K562 (cell line): ENCODE results near the gene ABHD5. TPM values are rescaled to one million over a fixed set of nuclear protein-coding genes. Genes with fewer than 3 reads are reported as not detected.

Experiments
- ARHGAP35 ChIP-seq: fragments of 450-650 bp; IDR thresholded peaks from 2 replicates; pipeline ENCODE4 v1.6.1; 2018; ENCODE audit not compliant: partially characterized antibody
- ATF1 ChIP-seq, 2 experiments: fragments of 450-650 bp in 1 of 2; IDR thresholded peaks; 2 replicates each; pipeline ENCODE4 v1.6.1; 2016; ENCODE audit warnings: missing compliant biosample characterization in 1 of 2, missing genetic modification characterization in 1 of 2
- CBFA2T3 ChIP-seq: fragments of 450-650 bp; IDR thresholded peaks from 2 replicates; pipeline ENCODE4 v1.6.1; 2017
- CBX3 ChIP-seq, 2 experiments: IDR thresholded peaks; 1 replicate in 1 of 2; 2 replicates in 1 of 2; pipeline ENCODE4 v1.6.1; 2012; ENCODE audit warnings: inconsistent platforms in 2 of 2, low read length in 2 of 2, borderline replicate concordance in 1 of 2, control low read depth in 1 of 2
- CC2D1A ChIP-seq: fragments of 450-650 bp; IDR thresholded peaks from 2 replicates; pipeline ENCODE4 v1.6.1; 2017; ENCODE audit warnings: mild to moderate bottlenecking
- FOXA3 ChIP-seq, 2 experiments: fragments of 450-650 bp in 1 of 2; sonication (generic) in 1 of 2; formaldehyde crosslinking; IDR thresholded peaks in 1 of 2; conservative IDR thresholded peaks in 1 of 2; 2 replicates each; pipeline versions ENCODE4 v1.4.0 to v1.8.0; 2020 to 2022; ENCODE audit warnings: mild to moderate bottlenecking in 2 of 2, missing genetic modification reagents in 1 of 2
- FOXJ2 ChIP-seq: fragments of 200-800 bp; sonication (Bioruptor generic); IDR thresholded peaks from 2 replicates; pipeline ENCODE4 v1.6.1; 2016; ENCODE audit warnings: missing genetic modification characterization, missing compliant biosample characterization
- FOXP4 ChIP-seq: sonication (generic); formaldehyde crosslinking; IDR thresholded peaks from 2 replicates; pipeline ENCODE4 v1.8.0; 2022; ENCODE audit warnings: mild to moderate bottlenecking, missing genetic modification reagents, borderline replicate concordance
- HMG20B ChIP-seq: fragments of 250-450 bp; sonication (Bioruptor Pico); IDR thresholded peaks from 2 replicates; pipeline ENCODE4 v1.5.0; 2021; ENCODE audit warnings: mild to moderate bottlenecking
- ILF3 ChIP-seq: fragments of 450-650 bp; IDR thresholded peaks from 2 replicates; pipeline ENCODE4 v1.6.1; 2018; ENCODE audit warnings: antibody characterized with exemption, mild to moderate bottlenecking, moderate library complexity, borderline replicate concordance
- KDM2B ChIP-seq: fragments of 250-450 bp; sonication (Bioruptor Pico); IDR thresholded peaks from 2 replicates; pipeline ENCODE4 v1.8.0; 2021; ENCODE audit warnings: mild to moderate bottlenecking, moderate library complexity
- KLF13 ChIP-seq: fragments of 450-650 bp; IDR thresholded peaks from 2 replicates; pipeline ENCODE4 v1.6.1; 2016; ENCODE audit warnings: missing genetic modification characterization, low read depth, mild to moderate bottlenecking, missing compliant biosample characterization, moderate library complexity, borderline replicate concordance
- PRMT5 ChIP-seq: sonication (generic); formaldehyde crosslinking; IDR thresholded peaks from 2 replicates; pipeline ENCODE4 v1.5.0; 2020; ENCODE audit warnings: missing genetic modification reagents
- PTRF ChIP-seq: fragments of 450-650 bp; IDR thresholded peaks from 2 replicates; pipeline ENCODE4 v1.6.1; 2016; ENCODE audit warnings: mild to moderate bottlenecking, missing genetic modification characterization, missing compliant biosample characterization
- TFAP4 ChIP-seq: sonication (generic); formaldehyde crosslinking; IDR thresholded peaks from 2 replicates; pipeline ENCODE4 v1.8.0; 2022; ENCODE audit warnings: missing genetic modification reagents, mild to moderate bottlenecking, moderate library complexity, borderline replicate concordance
- ZFP36 ChIP-seq: fragments of 150-350 bp; IDR thresholded peaks from 2 replicates; pipeline ENCODE4 v1.6.1; 2018; ENCODE audit warnings: low read length, low read depth; ENCODE audit not compliant: partially characterized antibody
- ZNF184 ChIP-seq: sonication (generic); formaldehyde crosslinking; IDR thresholded peaks from 2 replicates; pipeline ENCODE4 v1.5.0; 2020; ENCODE audit warnings: missing genetic modification reagents
- ZNF347 ChIP-seq: fragments of 450-650 bp; formaldehyde crosslinking; IDR thresholded peaks from 2 replicates; pipeline ENCODE4 v1.4.0; 2020; ENCODE audit warnings: low read depth, mild to moderate bottlenecking, moderate library complexity
- ZNF507 ChIP-seq: conservative IDR thresholded peaks from 2 replicates; pipeline ENCODE4 v1.6.1; 2017; ENCODE audit warnings: missing genetic modification characterization, missing compliant biosample characterization
- ZNF518B ChIP-seq: fragments of 250-450 bp; sonication (Bioruptor Pico); IDR thresholded peaks from 2 replicates; pipeline ENCODE4 v1.5.0; 2021; ENCODE audit warnings: mild to moderate bottlenecking, moderate library complexity
- ZNF586 ChIP-seq: fragments of 450-650 bp; formaldehyde crosslinking; conservative IDR thresholded peaks from 2 replicates; pipeline ENCODE4 v1.4.0; 2020; ENCODE audit warnings: mild to moderate bottlenecking, moderate library complexity
- ZNF696 ChIP-seq: fragments of 250-450 bp; sonication (Bioruptor Pico); conservative IDR thresholded peaks from 2 replicates; pipeline ENCODE4 v1.4.0; 2020; ENCODE audit warnings: mild to moderate bottlenecking, moderate library complexity
- polyA plus RNA-seq, 8 experiments: library from polyadenylated mRNA; depleted of rRNA in 4 of 8; stranded (reverse) in 5 of 8; unstranded in 3 of 8; fragments of >200 nt; fragmentation: Nextera tagmentation in 2 of 8; fragmentation: Illumina TruSeq in 1 of 8; extraction: Ambion mirVana in 2 of 8; extraction: Trizol in 1 of 8; gene quantifications; 2 replicates each; pipeline versions ENCODE4 v1.2.1 to v1.2.3, GENCODE V29; 2011 to 2014; ENCODE audit warnings: inconsistent platforms in 1 of 8, missing spikeins in 1 of 8
- total RNA-seq, 7 experiments: library from RNA; depleted of rRNA in 6 of 7; stranded (reverse); fragments of >200 nt in 6 of 7; fragmentation: Illumina TruSeq in 2 of 7; extraction: Trizol in 2 of 7; gene quantifications; 2 replicates each; pipeline versions ENCODE4 v1.2.1 to v1.2.3, GENCODE V29; 2011 to 2021; ENCODE audit warnings: low replicate concordance in 1 of 7

Gene ABHD5
- total and polyA plus RNA-seq, 9 of the 15 experiments (the other 6 are each of a cell fraction or from before 2014, with no cell fraction given) = 27.8 to 61.7 (median 39.9) TPM

GRCh38 chr3:43688245-43688650 lies 2.5 kb upstream of the ABHD5 start (continued):
- TF ChIP-seq FOXP4 (CRISPR knock-in tag) (no peak), ZNF586 (CRISPR knock-in tag) (no peak), ZNF518B (CRISPR knock-in tag) (no peak), ATF1 (CRISPR knock-in tag; IDR thresholded peaks at IDR 0.05) (no peak), ATF1 (tag; IDR thresholded peaks at IDR 0.05) (no peak), FOXA3 (CRISPR knock-in tag; conservative IDR thresholded peaks at IDR 0.05 in 1 of 2, IDR thresholded peaks at IDR 0.05 in 1 of 2) (peak in 1 of 2 experiments; percentile 62; a peak in 2 of 4 replicates), ARHGAP35 (no peak), CC2D1A (no peak), ZNF507 (no peak), TFAP4 (CRISPR knock-in tag) (peak; percentile 28; the same call in 1 of the 2 replicates), PRMT5 (CRISPR knock-in tag) (no peak), ZNF184 (CRISPR knock-in tag) (no peak), FOXJ2 (tag) (peak; percentile 84), CBFA2T3 (no peak), ZNF696 (CRISPR knock-in tag) (peak; percentile 15; the same call in 1 of the 2 replicates), ZNF347 (CRISPR knock-in tag) (no peak), ILF3 (no peak), KDM2B (CRISPR knock-in tag) (0 out of 2 replicates have a peak, but pooled peaks have one; percentile 18), PTRF (tag) (peak; percentile 89), KLF13 (tag) (no peak), HMG20B (no peak), ZFP36 (no peak), CBX3 (IDR thresholded peaks at IDR 0.05; ENCODE audit: borderline replicate concordance in 1 of 2, low read length in 2 of 2) (no peak)
